Measurements from ENCODE around the gene TMEM121B.

DNA sequence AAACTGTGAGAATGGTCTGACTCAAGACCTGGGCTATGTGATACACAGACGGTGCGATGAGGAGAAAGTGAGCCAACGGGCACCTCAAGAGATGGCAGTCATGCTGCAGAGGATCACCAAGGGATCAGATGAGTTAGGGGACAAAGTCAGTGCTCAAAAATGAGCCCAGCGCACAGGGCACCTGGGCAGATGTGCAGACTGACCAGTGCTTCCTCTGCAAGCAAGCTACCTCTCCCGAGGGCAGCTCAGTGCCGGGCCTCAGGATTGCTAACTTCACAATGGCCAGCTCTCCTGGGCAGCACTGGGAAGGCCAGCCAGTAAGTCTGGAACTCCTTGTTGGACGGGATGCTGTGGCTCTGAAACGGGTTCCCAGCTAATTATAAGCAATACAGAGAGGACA lies 22.7 kb upstream of the TMEM121B start:
- TF ChIP-seq, protein P1, sequence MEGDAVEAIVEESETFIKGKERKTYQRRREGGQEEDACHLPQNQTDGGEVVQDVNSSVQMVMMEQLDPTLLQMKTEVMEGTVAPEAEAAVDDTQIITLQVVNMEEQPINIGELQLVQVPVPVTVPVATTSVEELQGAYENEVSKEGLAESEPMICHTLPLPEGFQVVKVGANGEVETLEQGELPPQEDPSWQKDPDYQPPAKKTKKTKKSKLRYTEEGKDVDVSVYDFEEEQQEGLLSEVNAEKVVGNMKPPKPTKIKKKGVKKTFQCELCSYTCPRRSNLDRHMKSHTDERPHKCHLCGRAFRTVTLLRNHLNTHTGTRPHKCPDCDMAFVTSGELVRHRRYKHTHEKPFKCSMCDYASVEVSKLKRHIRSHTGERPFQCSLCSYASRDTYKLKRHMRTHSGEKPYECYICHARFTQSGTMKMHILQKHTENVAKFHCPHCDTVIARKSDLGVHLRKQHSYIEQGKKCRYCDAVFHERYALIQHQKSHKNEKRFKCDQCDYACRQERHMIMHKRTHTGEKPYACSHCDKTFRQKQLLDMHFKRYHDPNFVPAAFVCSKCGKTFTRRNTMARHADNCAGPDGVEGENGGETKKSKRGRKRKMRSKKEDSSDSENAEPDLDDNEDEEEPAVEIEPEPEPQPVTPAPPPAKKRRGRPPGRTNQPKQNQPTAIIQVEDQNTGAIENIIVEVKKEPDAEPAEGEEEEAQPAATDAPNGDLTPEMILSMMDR (IDR thresholded peaks at IDR 0.05), result no peak
- TF ChIP-seq ZFX (IDR thresholded peaks at IDR 0.05; ENCODE audit: borderline replicate concordance), result no peak
